IgD-negative memory B cell (primary cell): Measurements from ENCODE around the gene UGT1A10. TPM values are rescaled to one million over a fixed set of nuclear protein-coding genes. Genes with fewer than 3 reads are reported as not detected.
"Not testable (repeated sequence)": the region's sequence is repeated elsewhere in the genome, so short reads cannot be mapped to it uniquely, and the experiment has no call there.

Experiments used
- H3K27ac Mint-ChIP-seq, 3 donors: one replicate each; pipeline ENCODE4 v1.8.0; 2020 to 2022; ENCODE audit warnings: mild to moderate bottlenecking in 3 of 3, mixed read lengths in 3 of 3, moderate library complexity in 1 of 3
- H3K27me3 Mint-ChIP-seq: one replicate; pipeline ENCODE4 v1.8.0; 2021; ENCODE audit warnings: mixed read lengths
- H3K36me3 Mint-ChIP-seq: one replicate; pipeline ENCODE4 v1.8.0; 2020; ENCODE audit warnings: mild to moderate bottlenecking, mixed read lengths
- H3K4me1 Mint-ChIP-seq, 3 donors: one replicate each; pipeline ENCODE4 v1.8.0; 2020 to 2022; ENCODE audit warnings: mixed read lengths in 3 of 3, mild to moderate bottlenecking in 1 of 3
- H3K4me3 Mint-ChIP-seq, 4 donors: one replicate each; pipeline ENCODE4 v1.8.0; 2020 to 2022; ENCODE audit warnings: mild to moderate bottlenecking in 4 of 4, mixed read lengths in 4 of 4, moderate library complexity in 3 of 4
- H3K9me3 Mint-ChIP-seq, 3 donors: one replicate each; pipeline ENCODE4 v1.8.0; 2020 to 2021; ENCODE audit warnings: mixed read lengths in 3 of 3, mild to moderate bottlenecking in 1 of 3
- polyA plus RNA-seq: library from polyadenylated mRNA; unstranded; fragments of 300-500 nt; fragmentation: Illumina TruSeq; gene quantifications from one replicate; pipeline ENCODE4 v1.2.3, GENCODE V29; 2021

Gene UGT1A10
- polyA plus RNA-seq, 1 donor from 2014 or later, result not detected

DNA sequence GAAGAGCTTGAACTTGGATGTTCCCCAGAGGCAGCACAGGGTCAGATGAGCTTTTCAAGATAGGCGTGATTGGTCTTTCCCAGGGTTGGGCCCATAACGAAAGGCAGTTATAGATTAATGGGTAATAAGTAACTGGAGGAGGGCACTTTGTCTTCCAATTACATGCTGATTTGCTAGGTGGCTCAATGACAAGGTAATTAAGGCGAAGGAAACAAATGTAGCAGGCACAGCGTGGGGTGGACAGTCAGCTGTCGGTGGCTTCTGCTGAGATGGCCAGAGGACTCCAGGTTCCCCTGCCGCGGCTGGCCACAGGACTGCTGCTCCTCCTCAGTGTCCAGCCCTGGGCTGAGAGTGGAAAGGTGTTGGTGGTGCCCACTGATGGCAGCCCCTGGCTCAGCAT is 82.3 kb downstream of the UGT1A10 start, which contains the start of gene UGT1A4:
Gene UGT1A4, plus strand, starts transcription at position 185 of the 400 bp plus-strand sequence. Its CDS starts 85 bp downstream, at position 270.
- no peak within 1 kb of the TSS for H3K27ac Mint-ChIP-seq
- no peak within 1 kb of the TSS for H3K4me3 Mint-ChIP-seq

DNA sequence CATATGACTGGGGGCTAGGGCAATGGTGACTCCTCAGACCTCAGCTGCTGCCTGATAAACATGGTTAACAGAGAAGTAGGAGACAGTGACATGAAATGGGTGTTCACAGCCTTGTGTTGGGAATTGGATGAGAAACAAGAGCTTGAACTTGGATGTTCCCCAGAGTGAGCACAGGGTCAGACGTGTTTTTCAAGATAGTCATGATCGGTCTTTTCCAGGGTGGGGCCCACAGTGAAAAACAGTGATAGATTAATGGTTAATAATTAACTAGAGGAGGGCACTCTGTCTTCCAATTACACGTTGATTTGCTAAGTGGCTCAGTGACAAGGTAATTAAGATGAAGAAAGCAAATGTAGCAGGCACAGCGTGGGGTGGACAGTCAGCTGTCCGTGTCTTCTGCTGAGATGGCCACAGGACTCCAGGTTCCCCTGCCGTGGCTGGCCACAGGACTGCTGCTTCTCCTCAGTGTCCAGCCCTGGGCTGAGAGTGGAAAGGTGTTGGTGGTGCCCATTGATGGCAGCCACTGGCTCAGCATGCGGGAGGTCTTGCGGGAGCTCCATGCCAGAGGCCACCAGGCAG is 92.6 kb downstream of the UGT1A10 start, which contains the start of gene UGT1A3:
Gene UGT1A3, plus strand, starts transcription at position 320 of the 579 bp plus-strand sequence. Its CDS starts 85 bp downstream, at position 405.
- Mint-ChIP-seq H3K9me3 (peaks cover 0 to 6% (median 3%) of the 10 kb centered on the region in 3 donors), H3K4me3 (no peak within 1 kb of the TSS), H3K27me3 (peaks cover 8% of the 10 kb centered on the region), H3K27ac (no peak within 1 kb of the TSS), H3K4me1 (no peaks in the 10 kb centered on the region), H3K36me3 (peaks cover 2% of the 10 kb centered on the region)

More for the DNA sequence above, 82.3 kb downstream of the UGT1A10 start, which contains the start of gene UGT1A4:
- H3K4me1 Mint-ChIP-seq, result no peaks in the 10 kb centered on the region
- H3K9me3 Mint-ChIP-seq, result peaks cover 0 to 2% (median 0%) of the 10 kb centered on the region in 3 donors
- peaks cover 2% of the 10 kb centered on the region for H3K27me3 Mint-ChIP-seq
- no peaks in the 10 kb centered on the region for H3K36me3 Mint-ChIP-seq

DNA sequence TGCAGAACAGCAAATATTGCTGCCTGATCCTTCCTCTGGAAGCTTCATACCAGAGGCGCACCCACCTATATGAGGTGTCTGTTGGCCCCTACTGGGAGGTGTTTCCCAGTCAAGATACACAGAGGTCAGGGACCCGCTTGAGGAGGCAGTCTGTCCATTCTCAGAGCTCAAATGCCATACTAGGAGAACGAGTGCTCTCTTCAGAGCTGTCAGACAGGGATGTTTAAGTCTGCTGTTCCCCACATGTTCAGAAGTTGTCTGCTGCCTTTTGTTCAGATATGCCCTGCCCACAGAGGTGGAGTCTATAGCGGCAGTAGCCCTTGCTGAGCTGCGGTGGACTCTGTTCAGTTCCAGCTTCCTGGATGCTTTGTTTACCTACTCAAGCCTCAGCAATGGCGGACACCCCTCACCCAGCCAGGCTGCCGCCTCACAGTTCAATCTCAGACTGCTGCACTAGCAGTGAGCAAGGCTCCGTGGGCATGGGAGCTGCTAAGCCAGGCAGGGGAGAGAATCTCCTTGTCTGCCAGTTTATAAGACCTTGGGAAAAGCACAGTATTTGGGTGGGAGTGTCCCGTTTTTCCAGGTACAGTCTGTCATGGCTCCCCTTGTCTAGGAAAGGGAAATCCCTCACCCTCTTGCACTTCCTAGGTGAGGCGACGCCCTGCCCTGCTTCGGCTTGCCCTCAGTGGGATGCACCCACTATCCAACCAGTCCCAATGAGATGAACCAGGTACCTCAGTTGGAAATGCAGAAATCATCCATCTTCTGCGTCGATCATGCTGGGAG is 100.8 kb downstream of the UGT1A10 start:
- not testable (repeated sequence) for H3K36me3 Mint-ChIP-seq, H3K9me3 Mint-ChIP-seq, H3K4me3 Mint-ChIP-seq, H3K4me1 Mint-ChIP-seq, H3K27ac Mint-ChIP-seq
- H3K27me3 Mint-ChIP-seq, result peaks cover 18% of the 10 kb centered on the region

DNA sequence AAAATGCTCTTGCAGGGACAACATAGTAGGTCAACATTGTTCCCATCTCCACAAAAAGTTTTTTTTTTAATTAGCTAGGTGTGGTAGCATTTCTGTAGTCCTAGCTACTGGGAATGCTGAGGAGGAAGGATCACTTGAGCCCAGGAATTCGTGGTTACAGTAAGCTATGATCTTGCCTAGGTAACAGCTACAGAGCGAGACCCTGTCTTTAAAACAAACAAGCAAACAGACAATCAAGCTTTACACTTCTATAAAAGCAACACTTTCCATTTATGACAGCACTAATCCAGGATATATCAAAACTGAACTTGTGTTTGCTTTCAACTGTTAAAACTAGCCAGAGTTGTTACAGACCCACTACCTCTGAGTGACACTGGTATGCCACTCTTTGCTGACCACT is 104.6 kb downstream of the UGT1A10 start:
- H3K9me3 Mint-ChIP-seq, result no peaks in the 10 kb centered on the region

DNA sequence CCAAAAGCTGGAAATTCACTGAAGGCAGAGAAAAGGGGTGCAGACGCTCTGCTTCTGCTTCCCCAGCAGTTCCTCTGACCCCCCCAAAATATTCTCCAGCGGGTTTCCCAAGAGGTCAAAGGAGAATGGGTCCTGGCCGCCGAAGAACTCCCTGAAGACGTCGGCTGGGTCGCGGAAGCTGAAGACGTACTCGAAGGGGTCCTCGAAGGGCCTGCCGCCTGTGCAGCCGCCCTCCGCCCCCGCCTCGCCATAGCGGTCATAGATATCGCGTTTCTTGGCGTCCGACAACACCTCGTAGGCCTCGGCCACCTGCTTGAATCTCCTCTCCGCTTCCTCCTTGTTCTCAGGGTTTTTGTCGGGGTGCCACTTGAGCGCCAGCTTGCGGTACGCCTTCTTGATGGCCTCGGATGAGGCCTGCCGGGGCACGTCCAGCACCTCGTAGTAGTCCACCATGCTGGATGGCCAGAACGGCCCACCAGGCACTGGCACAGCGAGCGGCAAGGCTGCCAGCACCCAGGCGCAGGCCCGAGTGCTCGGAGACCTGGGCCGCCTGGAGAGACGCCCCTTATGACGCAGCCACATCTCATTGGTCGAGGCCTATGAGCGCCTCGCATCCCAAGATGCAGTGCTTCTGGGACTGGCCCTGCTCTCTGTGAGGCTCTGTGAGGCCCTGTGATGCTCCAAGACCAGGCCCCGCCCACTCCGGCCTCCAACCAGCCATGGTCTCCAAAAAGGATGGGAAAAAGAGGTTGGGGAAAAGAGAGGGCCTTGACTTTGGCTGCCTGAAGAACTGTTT is 107.4 kb downstream of the UGT1A10 start:
- H3K36me3 Mint-ChIP-seq, result no peaks in the 10 kb centered on the region
- H3K27me3 Mint-ChIP-seq, result peaks cover 24% of the 10 kb centered on the region
- no peak overlapping the region for H3K4me3 Mint-ChIP-seq
- H3K27ac Mint-ChIP-seq, result no peak overlapping the region
- H3K9me3 Mint-ChIP-seq, result peaks cover 0 to 5% (median 0%) of the 10 kb centered on the region in 3 donors
- no peaks in the 10 kb centered on the region for H3K4me1 Mint-ChIP-seq

More for the DNA sequence above, 104.6 kb downstream of the UGT1A10 start:
- H3K27me3 Mint-ChIP-seq, result peaks cover 16% of the 10 kb centered on the region
- H3K36me3 Mint-ChIP-seq, result no peaks in the 10 kb centered on the region
- no peaks in the 10 kb centered on the region for H3K4me1 Mint-ChIP-seq
- H3K27ac Mint-ChIP-seq, result no peak overlapping the region
- no peak overlapping the region for H3K4me3 Mint-ChIP-seq

DNA sequence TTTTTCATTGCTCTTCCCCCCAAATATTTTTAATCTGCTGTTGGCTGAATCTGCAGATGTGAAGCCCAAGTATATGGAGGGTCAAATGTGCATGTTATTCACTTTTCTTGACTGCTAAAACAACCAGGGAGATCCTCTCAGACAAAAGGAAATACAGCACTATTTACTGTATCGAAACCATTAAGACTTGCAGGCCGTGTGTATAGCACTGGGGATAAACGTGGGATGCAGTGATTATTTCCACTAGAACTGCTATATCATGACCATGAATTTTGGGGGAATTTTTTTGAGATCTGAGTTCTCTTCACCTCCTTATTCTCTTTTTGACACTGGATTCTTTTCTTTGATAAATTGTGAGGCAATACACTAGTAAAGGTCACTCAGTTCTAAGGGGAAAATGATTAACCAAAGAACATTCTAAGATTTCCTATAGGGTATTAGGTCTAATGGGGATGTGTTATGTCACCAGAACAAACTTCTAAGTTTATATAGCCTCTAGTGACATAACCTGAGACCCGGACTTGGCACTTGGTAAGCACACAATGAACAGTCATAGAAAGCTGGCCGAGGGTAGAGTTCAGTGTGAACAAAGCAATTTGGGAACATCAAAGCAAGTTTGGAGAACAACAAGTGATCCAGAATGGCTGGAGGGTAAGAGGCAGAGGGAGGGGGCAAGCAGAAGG is 109.0 kb downstream of the UGT1A10 start:
- Mint-ChIP-seq H3K27ac (no peak overlapping the region), H3K4me1 (no peaks in the 10 kb centered on the region), H3K36me3 (no peaks in the 10 kb centered on the region), H3K9me3 (peaks cover 4 to 10% (median 6%) of the 10 kb centered on the region in 3 donors), H3K4me3 (no peak overlapping the region), H3K27me3 (peaks cover 20% of the 10 kb centered on the region)

DNA sequence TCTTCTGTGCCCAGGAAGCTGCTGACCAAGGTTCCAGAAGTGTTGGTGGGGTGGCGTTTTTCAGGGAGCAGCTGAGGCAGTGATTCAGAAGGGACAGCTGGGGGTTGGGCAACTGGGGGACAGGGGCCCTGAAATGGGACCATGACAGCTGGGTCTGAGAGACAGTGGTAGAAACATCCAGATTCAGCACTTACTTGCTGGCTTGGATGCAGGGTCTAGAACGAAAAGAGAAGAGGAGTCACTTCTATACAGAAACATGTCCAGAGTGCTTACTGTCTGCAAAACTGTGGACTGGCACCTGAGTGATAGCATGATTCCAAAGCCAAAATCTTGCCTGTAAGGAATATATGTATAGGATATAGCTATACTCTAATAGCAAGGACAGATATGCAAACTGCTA is 109.6 kb downstream of the UGT1A10 start:
- not testable (repeated sequence) for H3K36me3 Mint-ChIP-seq, H3K4me1 Mint-ChIP-seq, H3K27ac Mint-ChIP-seq, H3K4me3 Mint-ChIP-seq
- H3K27me3 Mint-ChIP-seq, result peaks cover 19% of the 10 kb centered on the region
- peaks cover 5 to 13% (median 7%) of the 10 kb centered on the region in 3 donors for H3K9me3 Mint-ChIP-seq

DNA sequence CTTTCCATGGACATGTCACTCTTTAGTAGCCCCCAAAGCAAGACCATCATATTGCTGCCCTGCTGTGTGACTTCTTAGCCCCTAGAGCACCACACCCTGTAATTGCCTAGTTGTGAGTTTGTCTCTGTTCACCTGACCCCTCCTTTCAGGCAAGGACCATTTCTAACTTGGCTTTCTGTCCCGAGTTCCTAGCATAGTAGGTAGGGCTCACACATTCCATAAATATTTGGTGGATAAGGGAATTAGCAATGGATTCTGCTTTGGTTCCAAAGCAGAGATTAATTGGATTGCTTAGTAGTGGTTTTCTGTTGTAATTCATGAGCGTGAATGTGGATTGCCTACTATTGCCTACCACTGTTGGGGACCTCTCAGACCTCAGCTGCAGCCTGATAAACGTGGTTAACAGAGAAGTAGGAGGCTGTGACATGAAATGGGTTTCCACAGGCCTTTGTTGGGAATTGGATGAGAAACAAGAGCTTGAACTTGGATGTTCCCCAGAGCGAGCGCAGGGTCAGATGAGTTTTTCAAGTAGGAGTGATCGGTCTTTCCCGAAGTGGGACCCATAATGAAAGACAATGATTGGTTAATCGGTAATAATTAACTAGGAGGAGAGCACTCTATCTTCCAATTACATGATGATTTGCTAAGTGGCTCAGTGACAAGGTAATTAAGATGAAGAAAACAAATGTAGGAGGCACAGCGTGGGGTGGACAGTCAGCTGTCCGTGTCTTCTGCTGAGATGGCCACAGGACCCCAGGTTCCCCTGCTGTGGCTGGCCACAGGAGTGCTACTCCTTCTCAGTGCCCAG is 110.4 kb downstream of the UGT1A10 start:
- H3K4me1 Mint-ChIP-seq, result no peaks in the 10 kb centered on the region
- peaks cover 7 to 18% (median 15%) of the 10 kb centered on the region in 3 donors for H3K9me3 Mint-ChIP-seq
- no peak overlapping the region for H3K4me3 Mint-ChIP-seq
- H3K36me3 Mint-ChIP-seq, result no peaks in the 10 kb centered on the region
- peaks cover 19% of the 10 kb centered on the region for H3K27me3 Mint-ChIP-seq
- H3K27ac Mint-ChIP-seq, result no peak overlapping the region

DNA sequence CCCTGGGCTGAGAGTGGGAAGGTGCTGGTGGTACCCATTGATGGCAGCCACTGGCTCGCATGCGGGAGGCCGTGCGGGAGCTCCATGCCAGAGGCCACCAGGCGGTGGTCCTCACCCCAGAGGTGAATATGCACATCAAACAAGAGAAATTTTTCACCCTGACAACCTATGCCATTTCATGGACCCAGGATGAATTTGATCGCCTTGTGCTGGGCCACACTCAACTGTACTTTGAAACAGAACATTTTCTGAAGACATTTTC is 111.0 kb downstream of the UGT1A10 start:
- Mint-ChIP-seq H3K9me3 (peaks cover 7 to 21% (median 16%) of the 10 kb centered on the region in 3 donors), H3K36me3 (no peaks in the 10 kb centered on the region), H3K4me1 (no peaks in the 10 kb centered on the region), H3K27ac (no peak overlapping the region), H3K4me3 (no peak overlapping the region), H3K27me3 (peaks cover 19% of the 10 kb centered on the region)

DNA sequence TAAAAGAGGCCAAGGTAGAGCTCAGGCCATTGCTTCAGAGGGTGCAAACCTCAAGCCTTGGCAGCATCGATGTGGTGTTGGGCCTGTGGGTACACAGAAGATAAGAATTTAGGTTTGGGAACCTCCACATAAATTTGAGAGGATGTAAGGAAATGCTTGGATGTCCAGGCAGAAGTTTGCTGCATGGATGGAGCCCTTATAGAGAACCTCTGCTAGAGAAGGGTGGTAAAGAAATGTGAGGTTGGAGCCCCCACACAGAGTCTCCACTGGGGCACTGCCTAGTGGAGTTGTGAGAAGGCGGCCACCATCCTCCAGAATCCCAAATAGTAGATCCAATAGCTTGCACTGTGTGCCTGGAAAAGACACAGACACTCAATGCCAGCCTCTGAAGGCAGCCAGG is 114.4 kb downstream of the UGT1A10 start:
- not testable (repeated sequence) for H3K27ac Mint-ChIP-seq, H3K4me1 Mint-ChIP-seq, H3K36me3 Mint-ChIP-seq, H3K4me3 Mint-ChIP-seq
- H3K27me3 Mint-ChIP-seq, result peaks cover 16% of the 10 kb centered on the region
- peaks cover 9 to 22% (median 16%) of the 10 kb centered on the region in 3 donors for H3K9me3 Mint-ChIP-seq

DNA sequence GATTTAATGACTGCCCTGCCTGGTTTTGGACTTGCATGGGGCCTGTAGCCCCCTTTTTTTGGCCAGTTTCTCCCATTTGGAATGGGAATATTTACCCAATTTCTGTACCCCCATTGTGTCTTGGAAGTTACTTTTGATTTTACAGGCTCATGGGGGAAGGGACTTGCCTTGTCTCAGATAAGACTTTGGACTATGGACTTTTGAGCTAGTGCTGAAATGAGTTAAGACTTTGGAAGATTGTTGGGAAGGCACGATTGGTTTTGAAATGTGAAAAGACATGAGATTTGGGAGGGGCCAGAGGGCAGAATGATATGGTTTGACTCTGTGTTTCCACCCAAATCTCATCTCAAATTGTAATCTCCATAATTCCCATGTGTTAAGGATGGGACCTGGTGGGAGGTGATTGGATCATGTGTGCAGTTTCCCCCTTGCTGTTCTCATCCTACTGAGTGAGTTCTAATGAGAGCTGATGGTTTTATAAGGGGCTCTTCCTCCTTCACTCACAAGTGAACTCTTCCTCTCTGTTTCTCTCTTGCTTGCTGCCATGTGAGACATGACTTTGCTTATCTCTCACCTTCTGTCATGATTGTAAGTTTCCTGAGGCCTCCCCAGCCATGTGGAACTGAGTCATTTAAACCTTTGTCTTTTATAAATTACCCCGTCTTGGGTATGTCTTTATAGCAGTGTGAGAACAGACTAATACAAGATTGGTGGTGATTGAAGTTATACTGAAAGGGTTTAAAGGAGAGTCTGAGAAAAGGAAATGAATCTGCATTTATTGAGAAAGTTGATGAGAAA is 115.2 kb downstream of the UGT1A10 start:
- Mint-ChIP-seq H3K27ac (peak overlapping the region in 1 of 3 donors; percentile 60), H3K9me3 (peaks cover 9 to 22% (median 16%) of the 10 kb centered on the region in 3 donors), H3K27me3 (peaks cover 16% of the 10 kb centered on the region), H3K4me3 (peak overlapping the region in 1 of 4 donors; percentile 40)
- not testable (repeated sequence) for H3K4me1 Mint-ChIP-seq, H3K36me3 Mint-ChIP-seq

DNA sequence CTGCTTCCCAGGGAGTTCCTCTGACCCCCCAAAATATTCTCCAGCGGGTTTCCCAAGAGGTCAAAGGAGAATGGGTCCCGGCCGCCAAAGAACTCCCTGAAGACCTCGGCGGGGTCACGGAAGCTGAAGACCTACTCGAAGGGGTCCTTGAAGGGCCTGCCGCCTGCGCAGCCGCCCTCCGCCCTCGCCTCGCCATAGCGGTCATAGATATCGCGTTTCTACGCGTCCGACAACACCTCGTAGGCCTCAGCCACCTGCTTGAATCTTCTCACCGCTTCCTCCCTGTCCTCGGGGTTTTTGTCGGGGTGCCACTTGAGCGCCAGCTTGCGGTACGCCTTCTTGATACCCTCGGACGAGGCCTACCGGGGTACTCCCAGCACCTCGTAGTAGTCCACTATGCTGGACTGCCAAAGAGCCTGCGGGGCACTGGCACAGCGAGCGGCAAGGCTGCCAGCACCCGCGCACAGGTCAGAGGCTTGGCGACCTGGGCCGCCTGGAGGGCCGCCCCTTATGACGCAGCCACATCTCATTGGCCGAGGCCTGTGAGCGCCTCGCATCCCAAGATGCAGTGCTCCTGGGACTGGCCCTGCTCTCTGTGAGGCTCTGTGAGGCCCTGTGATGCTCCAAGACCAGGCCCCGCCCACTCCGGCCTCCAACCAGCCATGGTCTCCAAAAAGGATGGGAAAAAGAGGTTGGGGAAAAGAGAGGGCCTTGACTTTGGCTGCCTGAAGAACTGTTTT is 118.8 kb downstream of the UGT1A10 start:
- H3K27me3 Mint-ChIP-seq, result peaks cover 1% of the 10 kb centered on the region
- peaks cover 6 to 14% (median 12%) of the 10 kb centered on the region in 3 donors for H3K9me3 Mint-ChIP-seq
- no peak overlapping the region for H3K4me3 Mint-ChIP-seq
- H3K4me1 Mint-ChIP-seq, result no peaks in the 10 kb centered on the region
- no peak overlapping the region for H3K27ac Mint-ChIP-seq
- peaks cover 2% of the 10 kb centered on the region for H3K36me3 Mint-ChIP-seq
